ENCODE measurements around the gene KRTAP5-1.

DNA sequence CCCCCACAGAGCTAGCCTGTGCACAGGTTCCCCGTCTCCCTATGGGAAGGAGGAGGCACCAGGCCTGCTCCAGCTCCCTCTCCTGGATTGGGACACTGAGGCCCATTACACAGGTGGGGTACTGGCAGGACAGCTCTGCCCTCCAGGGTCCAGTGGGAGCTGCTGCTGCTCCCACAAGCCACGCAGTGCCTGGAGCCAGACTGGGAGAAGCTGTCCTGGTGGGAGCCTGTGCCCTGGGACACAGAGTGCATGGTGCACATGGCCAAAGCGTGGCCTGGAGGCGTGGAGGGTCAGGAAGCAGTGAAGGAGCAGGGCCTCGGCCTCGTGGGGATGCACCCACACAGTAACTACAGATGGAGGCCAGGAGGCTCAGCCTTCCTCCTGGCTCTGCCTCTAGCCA lies 40.5 kb downstream of the KRTAP5-1 start:
- TF ChIP-seq CTCF (IDR thresholded peaks at IDR 0.05; ENCODE audit: low read depth, low read length) = no peak
- no peak for TF ChIP-seq POLR2A (IDR thresholded peaks at IDR 0.05; ENCODE audit: extremely low read depth, insufficient read length)

All from NB4 (cell line).